Measurements from ENCODE around the gene GUCY1A1.
A peak's percentile ranks its signal among the peaks of the same experiment; 100 is the strongest.

Gene GUCY1A1

DNA sequence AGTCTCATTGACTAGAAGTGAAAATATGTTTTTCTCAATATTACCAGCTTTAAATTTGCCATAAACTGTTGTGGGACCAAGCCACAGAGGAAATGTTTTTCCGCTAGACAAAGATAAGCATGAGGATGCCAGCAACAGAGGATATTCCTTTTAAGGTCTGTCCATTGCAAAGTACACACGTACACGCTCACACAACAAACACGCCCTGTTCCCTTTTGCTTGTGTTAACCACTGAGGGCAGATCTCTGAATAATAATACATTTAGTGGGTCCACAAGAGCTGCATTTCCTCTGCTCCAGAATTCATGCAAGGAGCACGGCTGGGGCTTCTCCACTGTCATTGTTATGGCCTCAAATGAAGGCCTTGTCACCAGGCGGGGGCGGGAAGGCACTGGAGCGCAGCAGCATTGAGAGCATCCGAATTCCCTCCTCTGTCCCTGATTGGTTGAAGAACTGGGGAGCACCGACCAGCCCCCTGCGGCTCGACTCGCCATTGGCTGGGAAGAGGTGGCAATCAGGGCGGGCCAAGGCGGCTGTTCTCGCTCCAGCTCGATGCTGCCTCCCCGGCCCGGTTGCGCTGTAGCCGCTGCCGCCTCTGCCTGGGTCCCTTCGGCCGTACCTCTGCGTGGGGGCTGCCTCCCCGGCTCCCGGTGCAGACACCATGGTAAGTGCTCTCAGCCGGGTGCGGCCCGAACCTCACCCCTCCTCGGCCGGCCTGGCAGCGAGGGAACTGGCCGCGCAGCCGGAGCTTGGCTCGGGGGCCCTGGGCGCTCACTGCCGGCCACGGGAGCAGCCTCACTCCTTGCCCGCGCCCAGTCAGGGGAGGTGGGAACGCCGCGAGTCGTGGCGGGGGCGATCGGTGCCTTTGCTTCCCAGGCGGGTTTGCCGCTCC, 92.1 kb downstream of the GUCY1A1 start, which contains the start of gene GUCY1B1:
Gene GUCY1B1 (plus strand): TSS at position 541 of the 891 bp plus-strand sequence. CDS start 120 bp downstream, at position 661.
- peak; percentile 83 for DNase-seq (ENCODE audit: low read depth)
- H3K4me3 ChIP-seq (ENCODE audit: low read depth, low read length) = peak within 1 kb of the TSS; percentile 47
- TF ChIP-seq, protein P1, sequence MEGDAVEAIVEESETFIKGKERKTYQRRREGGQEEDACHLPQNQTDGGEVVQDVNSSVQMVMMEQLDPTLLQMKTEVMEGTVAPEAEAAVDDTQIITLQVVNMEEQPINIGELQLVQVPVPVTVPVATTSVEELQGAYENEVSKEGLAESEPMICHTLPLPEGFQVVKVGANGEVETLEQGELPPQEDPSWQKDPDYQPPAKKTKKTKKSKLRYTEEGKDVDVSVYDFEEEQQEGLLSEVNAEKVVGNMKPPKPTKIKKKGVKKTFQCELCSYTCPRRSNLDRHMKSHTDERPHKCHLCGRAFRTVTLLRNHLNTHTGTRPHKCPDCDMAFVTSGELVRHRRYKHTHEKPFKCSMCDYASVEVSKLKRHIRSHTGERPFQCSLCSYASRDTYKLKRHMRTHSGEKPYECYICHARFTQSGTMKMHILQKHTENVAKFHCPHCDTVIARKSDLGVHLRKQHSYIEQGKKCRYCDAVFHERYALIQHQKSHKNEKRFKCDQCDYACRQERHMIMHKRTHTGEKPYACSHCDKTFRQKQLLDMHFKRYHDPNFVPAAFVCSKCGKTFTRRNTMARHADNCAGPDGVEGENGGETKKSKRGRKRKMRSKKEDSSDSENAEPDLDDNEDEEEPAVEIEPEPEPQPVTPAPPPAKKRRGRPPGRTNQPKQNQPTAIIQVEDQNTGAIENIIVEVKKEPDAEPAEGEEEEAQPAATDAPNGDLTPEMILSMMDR (IDR thresholded peaks at IDR 0.05; ENCODE audit: insufficient read depth, low read depth, low read length, missing control alignments) = no peak

DNA sequence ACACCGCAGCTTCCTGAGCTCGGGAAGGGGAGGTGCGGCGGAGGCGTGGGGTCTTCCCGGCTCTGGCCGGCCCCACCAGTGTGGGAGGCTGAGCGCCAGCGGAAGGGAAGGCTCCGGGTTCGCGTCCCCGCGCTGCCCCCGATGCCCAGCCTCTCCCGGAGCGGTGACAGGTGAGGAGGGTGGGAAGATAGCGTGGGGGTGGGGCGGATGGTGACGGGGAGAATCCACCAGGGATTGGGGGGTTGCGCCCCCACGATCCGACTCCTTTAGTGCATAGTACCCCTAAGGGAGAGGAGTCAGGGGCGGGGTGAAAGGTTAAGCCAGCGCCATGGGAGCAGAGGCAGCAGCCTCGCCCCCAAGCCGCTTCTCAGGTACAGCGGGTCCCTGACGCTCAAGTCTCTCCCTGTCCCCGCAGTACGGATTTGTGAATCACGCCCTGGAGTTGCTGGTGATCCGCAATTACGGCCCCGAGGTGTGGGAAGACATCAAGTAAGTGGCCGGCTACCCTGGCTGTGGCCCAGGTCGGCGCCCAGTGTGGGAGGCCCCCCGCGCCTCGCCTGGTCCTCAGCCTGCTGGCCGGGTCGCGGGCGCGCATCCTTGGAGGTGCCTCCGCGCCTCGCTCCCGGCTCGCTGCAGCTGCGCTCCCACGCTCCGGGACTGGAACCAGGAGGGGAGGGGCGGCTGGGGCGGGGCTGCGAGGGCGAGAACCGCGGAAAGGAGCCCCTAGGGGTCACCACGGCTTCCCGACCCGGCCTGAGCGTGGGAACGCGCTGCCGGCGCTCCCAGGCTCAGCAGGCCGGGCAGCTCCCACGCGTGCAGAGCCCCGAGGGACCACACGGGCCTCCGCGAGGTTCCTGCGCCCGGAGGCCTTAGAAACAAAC, 93.0 kb downstream of the GUCY1A1 start:
- peak; percentile 59 for DNase-seq (ENCODE audit: low read depth)
- peak overlapping the region; percentile 47 for H3K4me3 ChIP-seq (ENCODE audit: low read depth, low read length)
- TF ChIP-seq, protein P1 (IDR thresholded peaks at IDR 0.05; ENCODE audit: insufficient read depth, low read depth, low read length, missing control alignments) = no peak

DNA sequence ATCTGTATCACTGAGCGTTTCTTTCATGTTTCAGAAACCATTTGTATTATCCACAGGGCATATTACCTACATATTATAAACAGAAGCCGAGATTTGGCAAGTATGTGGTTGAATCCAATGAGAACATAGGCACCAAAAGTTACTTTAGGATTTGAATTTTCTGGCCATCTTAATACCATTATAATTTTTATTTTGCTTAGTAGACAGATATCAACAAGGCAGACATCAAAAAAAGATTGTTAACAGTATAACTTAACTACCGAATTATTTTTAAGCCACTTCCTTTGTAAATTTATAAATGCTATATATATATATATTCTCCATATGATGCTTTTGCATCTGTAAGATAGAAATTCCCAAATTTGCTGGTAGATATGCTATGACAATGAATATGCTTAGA, 94.4 kb downstream of the GUCY1A1 start:
- no peak overlapping the region for H3K4me3 ChIP-seq (ENCODE audit: low read depth, low read length)
- TF ChIP-seq, protein P1 (IDR thresholded peaks at IDR 0.05; ENCODE audit: insufficient read depth, low read depth, low read length, missing control alignments) = no peak
- DNase-seq (ENCODE audit: low read depth) = no peak

DNA sequence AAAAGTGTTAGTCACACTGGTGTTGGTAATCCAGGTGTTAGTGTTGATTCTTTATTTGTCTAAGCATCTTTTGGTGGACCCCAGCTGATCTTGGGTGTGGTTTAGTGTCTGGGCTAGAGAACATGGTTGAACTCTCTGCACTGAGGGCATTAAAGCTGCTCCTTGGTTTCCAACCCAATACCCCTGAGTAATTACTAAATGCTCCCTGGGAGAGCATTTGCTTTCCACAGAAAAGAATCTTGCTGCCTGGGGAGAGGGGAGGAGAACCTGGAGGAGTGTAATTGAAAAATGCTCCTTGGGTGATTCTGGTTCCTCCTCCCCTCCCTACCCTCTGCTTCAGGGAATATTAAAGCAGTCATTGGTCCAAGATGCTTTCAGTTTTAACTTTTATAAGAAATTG, 95.3 kb downstream of the GUCY1A1 start:
- TF ChIP-seq, protein P1 (IDR thresholded peaks at IDR 0.05; ENCODE audit: insufficient read depth, low read depth, low read length, missing control alignments) = no peak
- no peak for DNase-seq (ENCODE audit: low read depth)
- H3K4me3 ChIP-seq (ENCODE audit: low read depth, low read length) = no peak overlapping the region

DNA sequence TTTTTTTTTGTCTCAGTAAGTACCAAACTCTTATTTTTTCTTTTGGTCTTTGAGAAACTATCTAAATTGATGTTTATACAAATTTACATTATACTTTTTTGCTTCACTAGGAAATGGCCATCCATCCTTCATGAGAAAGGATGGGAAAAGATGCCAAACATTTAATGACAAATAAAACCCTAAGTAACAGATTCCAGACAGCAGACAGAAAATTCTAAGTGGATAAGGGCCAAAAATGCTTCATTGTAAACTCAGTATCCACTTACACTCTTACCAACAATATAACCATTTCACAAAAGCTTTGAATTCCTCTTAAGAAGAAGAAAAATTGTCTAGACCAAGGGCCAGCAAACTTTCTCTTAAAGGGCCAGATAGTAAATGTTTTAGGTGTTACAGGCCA, 95.7 kb downstream of the GUCY1A1 start:
- TF ChIP-seq, protein P1 (IDR thresholded peaks at IDR 0.05; ENCODE audit: insufficient read depth, low read depth, low read length, missing control alignments) = no peak
- DNase-seq (ENCODE audit: low read depth) = no peak
- H3K4me3 ChIP-seq (ENCODE audit: low read depth, low read length) = no peak overlapping the region

DNA sequence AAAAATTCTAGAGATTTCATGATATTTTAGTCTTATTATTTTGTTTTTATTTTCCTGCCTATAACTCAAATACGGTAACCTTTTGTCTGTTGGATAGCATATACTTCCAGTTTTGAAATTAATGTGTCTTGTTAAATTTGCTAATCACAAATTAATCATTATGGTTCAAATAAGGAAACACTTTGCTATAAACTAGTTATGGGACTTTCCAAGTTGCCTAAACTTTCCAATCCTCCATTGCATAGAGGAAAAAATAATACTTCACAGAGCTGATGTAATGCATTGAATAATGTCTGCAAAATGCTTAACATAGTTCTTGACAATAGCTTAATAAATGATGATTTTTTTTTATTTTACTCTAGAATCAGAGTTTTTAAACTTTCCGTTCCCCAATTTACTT, 96.9 kb downstream of the GUCY1A1 start:
- no peak overlapping the region for H3K4me3 ChIP-seq (ENCODE audit: low read depth, low read length)
- TF ChIP-seq, protein P1 (IDR thresholded peaks at IDR 0.05; ENCODE audit: insufficient read depth, low read depth, low read length, missing control alignments) = no peak
- DNase-seq (ENCODE audit: low read depth) = no peak

Measured in GM12865 (cell line).